HUES64 (cell line): ENCODE data around the gene FAM83F.
"Not testable (repeated sequence)": the region's sequence is repeated elsewhere in the genome, so short reads cannot be mapped to it uniquely, and the experiment has no call there.

Experiments used
- H3K27ac ChIP-seq: 2 replicates; pipeline ENCODE4 v1.7.0; 2013; ENCODE audit warnings: low read depth, low read length, inconsistent platforms
- H3K27me3 ChIP-seq: 2 replicates; pipeline ENCODE4 v1.6.1; 2013; ENCODE audit warnings: mild to moderate bottlenecking, low read length; ENCODE audit not compliant: insufficient read depth
- H3K36me3 ChIP-seq: 2 replicates; pipeline ENCODE4 v1.6.1; 2013; ENCODE audit warnings: mild to moderate bottlenecking, low read length; ENCODE audit not compliant: insufficient read depth
- H3K4me1 ChIP-seq: 2 replicates; pipeline ENCODE4 v1.6.1; 2013; ENCODE audit warnings: mild to moderate bottlenecking, low read length, moderate library complexity; ENCODE audit not compliant: insufficient read depth
- H3K4me3 ChIP-seq: 2 replicates; pipeline ENCODE4 v1.5.1; 2013; ENCODE audit warnings: mild to moderate bottlenecking, low read length, moderate library complexity
- H3K9ac ChIP-seq: 2 replicates; pipeline ENCODE4 v1.6.1; 2013; ENCODE audit warnings: mild to moderate bottlenecking, low read depth, low read length
- H3K9me3 ChIP-seq: 2 replicates; pipeline ENCODE4 v1.6.1; 2013; ENCODE audit warnings: low read depth, low read length; ENCODE audit not compliant: insufficient read depth
- WGBS: fragments of 150-250, 120-280 bp; methylation state at CpG from one replicate; pipeline ENCODE4 v1.1.7; 2013; ENCODE audit warnings: missing lambda C conversion rate; 5-methylcytosine and 5-hydroxymethylcytosine counted together

FAM83F gene

GRCh38 chr22:39985383-39986035, 9.2 kb upstream of the FAM83F start:
- Histone ChIP-seq H3K9ac (no peak overlapping the region), H3K4me3 (no peak overlapping the region), H3K36me3 (no peaks in the 10 kb centered on the region), H3K27ac (no peak overlapping the region), H3K27me3 (peaks cover 25% of the 10 kb centered on the region), H3K9me3 (no peaks in the 10 kb centered on the region), H3K4me1 (no peaks in the 10 kb centered on the region)
- 88% methylated on average over 7 of the region's 7 CpGs for WGBS

GRCh38 chr22:39988386-39989114, 6.2 kb upstream of the FAM83F start:
- 72% methylated on average over 8 of the region's 10 CpGs for WGBS
- Histone ChIP-seq H3K9ac (no peak overlapping the region), H3K9me3 (no peaks in the 10 kb centered on the region), H3K36me3 (no peaks in the 10 kb centered on the region), H3K4me1 (no peaks in the 10 kb centered on the region), H3K4me3 (no peak overlapping the region), H3K27ac (no peak overlapping the region), H3K27me3 (peaks cover 55% of the 10 kb centered on the region)

DNA sequence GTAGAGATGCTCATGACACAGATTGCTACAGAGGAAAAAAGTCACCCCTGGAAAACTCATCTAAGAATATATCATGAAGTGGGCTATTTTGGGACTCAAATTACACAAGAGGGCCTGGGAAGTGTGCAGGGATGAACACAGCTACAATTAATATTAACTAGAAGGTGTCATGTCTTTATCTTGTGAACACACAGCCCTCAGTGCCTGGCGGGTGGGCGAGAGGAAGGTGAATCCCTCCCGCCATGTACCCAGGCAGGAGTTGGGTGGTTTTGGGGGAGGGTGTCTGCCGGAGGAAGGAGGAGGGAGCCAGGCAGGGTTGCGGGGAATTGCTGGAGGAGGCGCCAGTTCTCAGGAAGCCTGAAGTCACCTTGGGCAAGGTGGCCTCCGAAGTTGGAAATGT, 5.1 kb upstream of the FAM83F start:
- Histone ChIP-seq H3K4me3 (no peak overlapping the region), H3K27ac (no peak overlapping the region), H3K9ac (no peak overlapping the region), H3K4me1 (no peaks in the 10 kb centered on the region), H3K36me3 (no peaks in the 10 kb centered on the region), H3K27me3 (peaks cover 66% of the 10 kb centered on the region), H3K9me3 (no peaks in the 10 kb centered on the region)
- WGBS: 67% methylated on average over 7 of the region's 7 CpGs

GRCh38 chr22:39990686-39991085, 4.1 kb upstream of the FAM83F start:
- Histone ChIP-seq H3K4me1 (peaks cover 5% of the 10 kb centered on the region; the same call in 1 of the 2 replicates), H3K9ac (no peak overlapping the region), H3K36me3 (no peaks in the 10 kb centered on the region), H3K27ac (no peak overlapping the region), H3K9me3 (no peaks in the 10 kb centered on the region), H3K27me3 (peaks cover 71% of the 10 kb centered on the region), H3K4me3 (no peak overlapping the region)
- 92% methylated on average over 2 of the region's 3 CpGs for WGBS

DNA sequence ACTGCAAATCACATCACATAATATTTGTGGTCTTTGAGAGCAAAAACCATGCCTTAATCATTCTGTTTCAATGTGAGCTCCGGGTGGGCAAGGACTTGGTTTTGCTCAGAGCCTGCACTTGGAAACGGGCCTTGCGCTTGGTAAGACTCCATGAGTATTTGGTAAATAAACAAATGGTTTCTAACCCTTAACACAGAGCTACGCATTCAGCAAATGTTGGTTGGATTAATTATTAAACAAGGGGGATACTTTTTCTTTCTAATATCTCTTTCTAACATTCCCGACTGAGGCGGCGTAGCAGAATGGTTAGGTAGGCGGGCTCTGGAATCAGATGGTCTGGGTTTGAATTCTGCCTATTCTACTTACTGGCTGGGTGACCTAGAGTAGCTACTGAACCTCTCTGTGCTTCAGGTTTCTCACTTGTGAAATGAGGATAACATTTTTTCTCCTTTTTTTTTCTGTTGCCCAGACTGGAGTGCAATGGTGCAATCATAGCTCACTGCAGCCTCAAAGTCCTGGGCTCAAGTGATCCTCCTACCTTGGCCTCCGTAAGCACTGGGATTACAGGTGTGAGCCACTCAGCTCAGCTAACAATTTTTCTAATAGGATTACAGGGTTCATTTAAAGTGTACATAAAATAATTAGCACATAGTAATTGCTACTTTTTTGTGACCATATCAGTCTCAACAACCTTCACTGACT, 3.4 kb upstream of the FAM83F start:
- peaks cover 10% of the 10 kb centered on the region for H3K4me1 ChIP-seq
- H3K36me3 ChIP-seq: no peaks in the 10 kb centered on the region
- peaks cover 77% of the 10 kb centered on the region for H3K27me3 ChIP-seq
- no peak overlapping the region for H3K4me3 ChIP-seq
- H3K9me3 ChIP-seq: no peaks in the 10 kb centered on the region
- H3K27ac ChIP-seq: no peak overlapping the region
- no peak overlapping the region for H3K9ac ChIP-seq
- WGBS: 94% methylated on average over 8 of the region's 9 CpGs

DNA sequence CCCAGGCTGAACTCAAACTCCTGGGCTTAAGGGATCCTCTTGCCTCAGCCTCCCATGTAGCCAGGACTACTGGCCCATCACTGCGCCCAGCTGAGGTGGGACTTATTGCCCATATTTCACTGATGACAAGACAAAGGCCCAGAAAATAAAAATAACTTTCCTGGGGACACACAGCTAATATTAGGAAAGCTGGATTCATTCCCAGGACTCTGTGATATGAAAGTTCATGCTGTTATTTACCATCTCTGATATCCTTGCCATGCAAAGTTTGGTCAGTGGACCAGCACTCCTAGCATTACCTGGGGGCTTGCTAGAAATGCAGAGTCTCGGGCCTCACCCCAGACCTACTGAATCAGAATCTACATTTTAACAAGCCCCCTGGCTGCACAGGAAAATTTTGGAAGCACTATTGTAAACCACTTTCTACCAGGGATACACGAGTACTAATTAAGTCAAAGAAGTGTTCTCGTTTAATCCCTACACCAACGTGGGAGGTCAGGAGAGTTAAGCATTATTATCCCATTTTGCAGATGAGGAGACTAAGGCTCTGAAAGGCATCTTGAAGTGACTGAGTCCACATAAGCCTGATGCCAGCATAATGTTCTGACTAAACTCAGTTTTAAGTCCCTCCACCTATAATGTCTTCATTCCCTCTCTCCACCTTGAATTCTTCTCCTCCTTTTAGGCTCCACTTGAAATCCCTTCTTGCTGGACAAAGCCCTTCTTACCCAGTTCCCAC, 2.5 kb upstream of the FAM83F start:
- Histone ChIP-seq H3K27ac (no peak overlapping the region), H3K4me3 (no peak overlapping the region), H3K4me1 (peaks cover 19% of the 10 kb centered on the region), H3K27me3 (peaks cover 78% of the 10 kb centered on the region), H3K9ac (no peak overlapping the region), H3K9me3 (no peaks in the 10 kb centered on the region), H3K36me3 (no peaks in the 10 kb centered on the region)
- WGBS: 92% methylated on average over 5 of the region's 5 CpGs

DNA sequence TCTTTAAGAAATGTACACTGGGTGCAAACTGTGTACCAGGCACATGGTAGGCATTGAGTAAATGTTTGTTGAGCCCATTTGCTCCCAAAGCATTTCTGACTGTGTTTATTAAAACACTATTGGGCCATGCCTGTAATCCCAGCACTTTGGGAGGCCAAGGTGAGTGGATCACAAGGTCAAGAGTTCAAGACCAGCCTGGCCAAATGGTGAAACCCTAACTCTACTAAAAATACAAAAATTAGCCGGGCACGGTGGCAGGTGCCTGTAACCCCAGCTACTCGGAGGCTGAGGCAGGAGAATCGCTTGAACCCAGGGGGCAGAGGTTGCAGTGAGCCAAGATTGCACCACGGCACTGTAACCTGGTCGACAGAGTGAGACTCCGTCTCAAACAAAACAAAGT, 1.9 kb upstream of the FAM83F start:
- not testable (repeated sequence) for H3K4me3 ChIP-seq, H3K9me3 ChIP-seq, H3K36me3 ChIP-seq, H3K27ac ChIP-seq, H3K9ac ChIP-seq
- peaks cover 76% of the 10 kb centered on the region for H3K27me3 ChIP-seq
- peaks cover 26% of the 10 kb centered on the region for H3K4me1 ChIP-seq
- 94% methylated on average over 7 of the region's 7 CpGs for WGBS

DNA sequence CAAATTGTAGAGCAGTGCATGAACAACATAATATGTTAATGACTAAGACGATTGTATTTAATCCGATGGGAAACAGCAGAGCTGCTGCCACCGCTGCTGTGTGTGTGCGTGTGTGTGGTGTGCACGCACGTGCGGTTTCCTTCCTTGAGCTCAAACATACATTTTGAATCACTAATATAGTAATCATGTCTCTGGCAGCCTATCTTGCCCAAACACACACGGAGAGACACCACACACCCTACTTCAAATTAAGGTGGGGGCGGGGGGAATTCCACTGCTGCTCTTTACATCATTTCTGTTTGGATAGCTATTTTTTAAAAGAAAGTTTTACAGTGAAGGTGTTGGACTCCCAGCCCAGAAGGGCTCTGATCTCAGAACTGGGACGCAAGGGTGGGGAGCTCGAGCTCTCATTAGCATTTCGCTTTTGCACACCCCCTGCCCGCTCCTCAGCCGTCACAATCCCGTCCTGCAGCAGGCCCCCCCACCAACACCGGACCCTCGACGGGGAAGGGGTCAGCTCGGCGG, 651 bp upstream of the FAM83F start:
- Histone ChIP-seq H3K4me1 (peaks cover 37% of the 10 kb centered on the region), H3K27me3 (peaks cover 70% of the 10 kb centered on the region), H3K4me3 (peak overlapping the region; percentile 63), H3K36me3 (no peaks in the 10 kb centered on the region), H3K9ac (peak overlapping the region; percentile 54), H3K9me3 (no peaks in the 10 kb centered on the region), H3K27ac (no peak overlapping the region)
- 48% methylated on average over 15 of the region's 20 CpGs for WGBS

DNA sequence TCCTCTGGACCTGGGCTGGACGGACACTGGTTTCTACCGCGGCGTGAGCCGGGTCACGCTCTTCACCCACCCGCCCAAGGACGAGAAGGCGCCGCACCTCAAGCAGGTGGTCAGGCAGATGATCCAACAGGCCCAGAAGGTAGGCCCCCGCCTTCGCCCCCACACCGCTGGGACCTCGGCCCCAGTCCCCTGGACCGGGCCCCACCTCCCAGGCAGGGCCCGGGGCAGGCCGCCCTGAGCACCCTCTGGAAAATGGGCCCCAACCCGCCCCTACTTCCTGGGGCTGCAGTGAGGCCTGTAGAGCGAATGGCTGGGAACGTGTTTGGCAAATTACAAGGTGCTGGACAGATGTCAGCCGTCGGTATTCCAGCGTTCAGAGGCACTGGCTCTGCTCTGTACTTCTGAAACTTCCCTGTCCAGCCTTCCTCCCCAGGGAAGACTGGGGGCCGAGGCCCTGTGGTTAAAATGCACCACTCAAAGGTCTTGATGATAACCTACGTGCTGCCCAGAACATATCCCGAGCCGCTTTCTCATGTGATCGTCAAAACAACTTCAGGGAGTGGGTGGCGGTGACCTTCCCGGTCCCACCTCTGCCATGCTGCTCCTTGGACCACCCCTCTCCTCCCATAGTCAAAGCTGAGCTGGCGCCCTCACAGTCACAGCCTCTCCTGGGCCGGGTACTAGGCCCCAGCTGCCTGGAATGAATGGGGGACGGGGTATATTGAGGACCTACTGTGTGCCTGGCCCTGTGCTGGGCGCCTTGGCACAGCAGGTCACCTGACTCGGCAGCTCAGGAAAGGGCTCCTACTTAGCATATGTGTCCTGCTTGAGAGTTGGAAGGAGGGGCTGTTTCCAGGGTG, 869 bp downstream of the FAM83F start:
- H3K9me3 ChIP-seq: no peaks in the 10 kb centered on the region
- no peak overlapping the region; the same call in 1 of the 2 replicates for H3K27ac ChIP-seq
- H3K36me3 ChIP-seq: no peaks in the 10 kb centered on the region
- WGBS: 58% methylated on average over 35 of the region's 35 CpGs
- peak overlapping the region; percentile 58 for H3K9ac ChIP-seq
- peaks cover 52% of the 10 kb centered on the region for H3K4me1 ChIP-seq
- H3K4me3 ChIP-seq: peak overlapping the region; percentile 63
- peaks cover 60% of the 10 kb centered on the region for H3K27me3 ChIP-seq

DNA sequence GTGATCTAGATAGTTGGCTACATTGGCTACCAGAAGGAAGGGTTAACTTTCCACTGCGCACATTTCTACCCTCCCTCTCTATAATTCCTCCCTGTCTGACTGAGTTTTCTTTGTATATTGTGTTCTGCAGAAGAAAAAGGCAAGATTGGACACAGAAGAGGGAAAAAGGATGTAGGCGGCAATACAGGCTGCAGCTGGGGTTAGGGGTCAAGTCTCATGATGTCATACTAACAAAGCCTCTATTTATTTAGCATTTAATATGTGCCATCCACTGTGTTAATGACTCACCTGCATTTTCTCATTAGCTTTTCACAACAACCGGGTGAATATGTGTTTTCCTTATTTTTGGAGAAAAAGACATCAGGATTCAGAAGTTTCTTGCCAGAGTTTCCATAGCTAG, 2.0 kb downstream of the FAM83F start:
- Histone ChIP-seq H3K36me3 (no peaks in the 10 kb centered on the region), H3K4me1 (peaks cover 63% of the 10 kb centered on the region), H3K4me3 (no peak overlapping the region), H3K9ac (no peak overlapping the region), H3K27ac (no peak overlapping the region), H3K27me3 (peaks cover 49% of the 10 kb centered on the region), H3K9me3 (no peaks in the 10 kb centered on the region)
- WGBS: 78% methylated on average over 2 of the region's 3 CpGs
